ENCODE results near the gene BPIFB4.

The BPIFB4 gene

GRCh38 chr20:33062105-33062824 is 17.2 kb upstream of the BPIFB4 start:
- no peak for DNase-seq (ENCODE audit: low spot score)

- no peak for DNase-seq (ENCODE audit: low spot score)
Observed at GRCh38 chr20:33062825-33063149, 16.7 kb upstream of the BPIFB4 start.

GRCh38 chr20:33063271-33063670 is 16.2 kb upstream of the BPIFB4 start:
- DNase-seq (ENCODE audit: low spot score): no peak

GRCh38 chr20:33064572-33065287 is 14.7 kb upstream of the BPIFB4 start:
- DNase-seq (ENCODE audit: low spot score): no peak

GRCh38 chr20:33065785-33066184 is 13.7 kb upstream of the BPIFB4 start:
- no peak for DNase-seq (ENCODE audit: low spot score)

GRCh38 chr20:33067806-33068205 is 11.6 kb upstream of the BPIFB4 start:
- DNase-seq (ENCODE audit: low spot score): no peak

GRCh38 chr20:33068251-33068939 is 11.0 kb upstream of the BPIFB4 start:
- no peak for DNase-seq (ENCODE audit: low spot score)

- no peak for DNase-seq (ENCODE audit: low spot score)
Observed at GRCh38 chr20:33069673-33070072, 9.8 kb upstream of the BPIFB4 start.

GRCh38 chr20:33070111-33071053 is 9.1 kb upstream of the BPIFB4 start:
- no peak for DNase-seq (ENCODE audit: low spot score)

- DNase-seq (ENCODE audit: low spot score): no peak
Observed at GRCh38 chr20:33071198-33071597, 8.2 kb upstream of the BPIFB4 start.

GRCh38 chr20:33072362-33072761 is 7.1 kb upstream of the BPIFB4 start:
- no peak for DNase-seq (ENCODE audit: low spot score)

GRCh38 chr20:33072813-33073212 is 6.6 kb upstream of the BPIFB4 start:
- DNase-seq (ENCODE audit: low spot score): no peak

GRCh38 chr20:33074675-33075074 is 4.8 kb upstream of the BPIFB4 start:
- DNase-seq (ENCODE audit: low spot score): no peak

- DNase-seq (ENCODE audit: low spot score): no peak
Observed at GRCh38 chr20:33075281-33075680, 4.2 kb upstream of the BPIFB4 start.

GRCh38 chr20:33076662-33077372 is 2.6 kb upstream of the BPIFB4 start:
- peak; percentile 60 for DNase-seq (ENCODE audit: low spot score)

GRCh38 chr20:33081411-33082154 is 2.1 kb downstream of the BPIFB4 start:
- DNase-seq (ENCODE audit: low spot score): no peak

- no peak for DNase-seq (ENCODE audit: low spot score)
Observed at GRCh38 chr20:33082546-33082945, 3.1 kb downstream of the BPIFB4 start.

GRCh38 chr20:33083544-33084340 is 4.3 kb downstream of the BPIFB4 start:
- DNase-seq (ENCODE audit: low spot score): no peak

- DNase-seq (ENCODE audit: low spot score): no peak
Observed at GRCh38 chr20:33084722-33085121, 5.3 kb downstream of the BPIFB4 start.

Data from D341Med (cell line).